Testis (tissue), 3 donors: ENCODE data around the gene PKN3. TPM values are rescaled to one million over a fixed set of nuclear protein-coding genes. Genes with fewer than 3 reads are reported as not detected.

ENCODE experiments used
- DNase-seq: peaks from one replicate; pipeline ENCODE4 v3.0.0-alpha.2; 2019
- H3K27ac ChIP-seq, 2 donors: fragments of 200-600 bp; sonication (generic); one replicate each; pipeline ENCODE4 v1.5.1; 2019
- H3K27me3 ChIP-seq: fragments of 200-600 bp; sonication (generic); one replicate; pipeline ENCODE4 v1.5.1; 2019
- H3K36me3 ChIP-seq: fragments of 200-600 bp; sonication (generic); one replicate; pipeline ENCODE4 v1.5.1; 2017; ENCODE audit warnings: low read depth; ENCODE audit errors: missing control alignments
- H3K4me1 ChIP-seq: fragments of 200-600 bp; sonication (generic); one replicate; pipeline ENCODE4 v1.5.1; 2019
- H3K4me3 ChIP-seq, 2 donors: fragments of 200-600 bp; sonication (generic); one replicate each; pipeline ENCODE4 v1.5.1; 2017 to 2019
- H3K9me3 ChIP-seq: fragments of 200-600 bp; sonication (generic); one replicate; pipeline ENCODE4 v1.5.1; 2017
- POLR2A ChIP-seq: fragments of 450-650 bp; IDR thresholded peaks from one replicate; pipeline ENCODE4 v1.6.1; 2017; ENCODE audit warnings: antibody characterized with exemption, mild to moderate bottlenecking, moderate library complexity
- WGBS, 2 donors: methylation state at CpG; one replicate each; pipeline ENCODE4 v1.1.5; 2018; 5-methylcytosine and 5-hydroxymethylcytosine counted together
- intact Hi-C: fragments of 100-400 bp; cut with DNase I; formaldehyde crosslinking; loops from one replicate; pipeline ENCODE4 v1.15.1; 2023; ENCODE audit warnings: low total_unique reads
- polyA plus RNA-seq: library from polyadenylated mRNA; stranded (reverse); fragments of 350-450 nt; fragmentation: Illumina TruSeq; extraction: RNeasy Lipid Tissue Mini Kit (QIAGEN cat#74804); gene quantifications from one replicate; pipeline ENCODE4 v1.2.3, GENCODE V29; 2014; ENCODE audit warnings: low read depth, low replicate concordance; ENCODE audit not compliant: insufficient read depth
- total RNA-seq, 2 donors: library from RNA; depleted of rRNA; stranded (reverse); fragments of >200 nt; gene quantifications; one replicate each; pipeline ENCODE4 v1.2.3, GENCODE V29; 2016
- TF ChIP-seq, protein P1 (sequence below), 3 experiments: fragments of 450-650 bp in 2 of 3; fragments of 200-600 bp in 1 of 3; sonication (generic) in 1 of 3; IDR thresholded peaks; one replicate each; pipeline ENCODE4 v1.5.1; 2016 to 2019; ENCODE audit warnings: antibody characterized with exemption in 3 of 3, mild to moderate bottlenecking in 2 of 3, moderate library complexity in 1 of 3

Gene PKN3
- total and polyA plus RNA-seq, 3 donors from 2014 or later: 3.6 to 7.2 (median 4.2) TPM

DNA sequence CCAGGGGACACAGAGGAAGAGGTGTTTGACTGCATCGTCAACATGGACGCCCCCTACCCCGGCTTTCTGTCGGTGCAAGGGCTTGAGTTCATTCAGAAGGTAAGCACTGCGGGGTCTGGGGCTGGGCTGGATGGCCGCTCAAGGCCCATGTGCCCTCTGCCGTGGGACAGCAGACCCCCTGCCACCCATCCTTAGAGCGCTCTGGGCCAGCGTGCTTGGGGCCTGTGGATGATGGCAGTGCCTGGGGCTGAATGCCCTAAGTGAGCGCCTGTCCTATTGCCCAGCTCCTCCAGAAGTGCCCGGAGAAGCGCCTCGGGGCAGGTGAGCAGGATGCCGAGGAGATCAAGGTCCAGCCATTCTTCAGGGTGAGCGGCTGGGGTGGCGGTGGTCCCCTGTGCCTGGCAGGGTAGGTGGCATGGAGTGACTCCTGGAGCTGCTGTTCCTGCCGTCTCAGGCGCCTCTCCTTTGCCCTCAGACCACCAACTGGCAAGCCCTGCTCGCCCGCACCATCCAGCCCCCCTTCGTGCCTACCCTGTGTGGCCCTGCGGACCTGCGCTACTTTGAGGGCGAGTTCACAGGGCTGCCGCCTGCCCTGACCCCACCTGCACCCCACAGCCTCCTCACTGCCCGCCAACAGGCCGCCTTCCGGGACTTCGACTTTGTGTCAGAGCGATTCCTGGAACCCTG is 17.8 kb downstream of the PKN3 start:
- no peak for TF ChIP-seq POLR2A
- TF ChIP-seq, protein P1, sequence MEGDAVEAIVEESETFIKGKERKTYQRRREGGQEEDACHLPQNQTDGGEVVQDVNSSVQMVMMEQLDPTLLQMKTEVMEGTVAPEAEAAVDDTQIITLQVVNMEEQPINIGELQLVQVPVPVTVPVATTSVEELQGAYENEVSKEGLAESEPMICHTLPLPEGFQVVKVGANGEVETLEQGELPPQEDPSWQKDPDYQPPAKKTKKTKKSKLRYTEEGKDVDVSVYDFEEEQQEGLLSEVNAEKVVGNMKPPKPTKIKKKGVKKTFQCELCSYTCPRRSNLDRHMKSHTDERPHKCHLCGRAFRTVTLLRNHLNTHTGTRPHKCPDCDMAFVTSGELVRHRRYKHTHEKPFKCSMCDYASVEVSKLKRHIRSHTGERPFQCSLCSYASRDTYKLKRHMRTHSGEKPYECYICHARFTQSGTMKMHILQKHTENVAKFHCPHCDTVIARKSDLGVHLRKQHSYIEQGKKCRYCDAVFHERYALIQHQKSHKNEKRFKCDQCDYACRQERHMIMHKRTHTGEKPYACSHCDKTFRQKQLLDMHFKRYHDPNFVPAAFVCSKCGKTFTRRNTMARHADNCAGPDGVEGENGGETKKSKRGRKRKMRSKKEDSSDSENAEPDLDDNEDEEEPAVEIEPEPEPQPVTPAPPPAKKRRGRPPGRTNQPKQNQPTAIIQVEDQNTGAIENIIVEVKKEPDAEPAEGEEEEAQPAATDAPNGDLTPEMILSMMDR (IDR thresholded peaks at IDR 0.05): no peak
- 89 to 96% methylated on average over 14 to 30 of the region's 30 CpGs for WGBS, 2 donors
- H3K36me3 ChIP-seq: no peaks in the 10 kb centered on the region
- intact Hi-C loops: no loop called here
- H3K27me3 ChIP-seq: no peaks in the 10 kb centered on the region
- peaks cover 7% of the 10 kb centered on the region for H3K4me1 ChIP-seq
- DNase-seq: no peak
- no peak overlapping the region for H3K27ac ChIP-seq
- no peak overlapping the region for H3K4me3 ChIP-seq
- H3K9me3 ChIP-seq: no peaks in the 10 kb centered on the region

DNA sequence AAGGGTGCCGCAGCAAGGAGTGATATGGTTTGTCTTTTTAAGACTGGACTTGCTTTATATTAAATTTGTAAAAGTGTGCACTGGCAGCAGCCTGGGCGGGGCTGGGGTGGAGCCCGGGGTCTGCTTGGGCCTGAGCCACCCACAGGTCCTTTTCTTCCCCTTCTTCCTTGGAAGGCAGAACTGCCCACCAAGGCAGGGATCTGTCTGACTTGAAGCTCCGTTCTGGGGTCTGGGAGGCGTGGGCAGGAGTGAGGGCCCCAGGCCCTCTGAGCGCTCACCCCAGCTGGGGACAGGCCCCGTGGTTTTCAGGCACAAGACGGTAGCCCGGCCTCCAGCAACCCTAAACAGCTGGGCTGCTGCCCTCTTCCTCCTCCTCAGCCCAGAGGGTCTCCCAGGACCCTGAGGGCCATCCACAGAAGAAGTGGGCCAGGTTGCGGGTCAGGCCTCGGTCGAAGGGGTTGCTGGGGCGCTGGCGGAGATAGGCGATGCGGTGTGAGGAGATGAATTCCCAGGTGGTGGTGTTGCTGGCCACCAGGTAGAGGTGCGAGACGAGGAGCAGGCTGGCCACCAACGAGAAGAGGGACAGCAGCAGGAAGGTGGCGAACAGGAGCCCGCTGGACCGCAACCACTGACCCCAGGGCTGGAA is 18.7 kb downstream of the PKN3 start:
- 89 to 92% methylated on average over 19 to 22 of the region's 22 CpGs for WGBS, 2 donors
- H3K27me3 ChIP-seq: no peaks in the 10 kb centered on the region
- H3K9me3 ChIP-seq: no peaks in the 10 kb centered on the region
- no peaks in the 10 kb centered on the region for H3K36me3 ChIP-seq
- no peak for DNase-seq
- TF ChIP-seq, protein P1 (IDR thresholded peaks at IDR 0.05): no peak
- TF ChIP-seq POLR2A: no peak
- H3K27ac ChIP-seq: no peak overlapping the region
- no peak overlapping the region for H3K4me3 ChIP-seq
- peaks cover 8% of the 10 kb centered on the region for H3K4me1 ChIP-seq
- intact Hi-C loops: no loop called here

DNA sequence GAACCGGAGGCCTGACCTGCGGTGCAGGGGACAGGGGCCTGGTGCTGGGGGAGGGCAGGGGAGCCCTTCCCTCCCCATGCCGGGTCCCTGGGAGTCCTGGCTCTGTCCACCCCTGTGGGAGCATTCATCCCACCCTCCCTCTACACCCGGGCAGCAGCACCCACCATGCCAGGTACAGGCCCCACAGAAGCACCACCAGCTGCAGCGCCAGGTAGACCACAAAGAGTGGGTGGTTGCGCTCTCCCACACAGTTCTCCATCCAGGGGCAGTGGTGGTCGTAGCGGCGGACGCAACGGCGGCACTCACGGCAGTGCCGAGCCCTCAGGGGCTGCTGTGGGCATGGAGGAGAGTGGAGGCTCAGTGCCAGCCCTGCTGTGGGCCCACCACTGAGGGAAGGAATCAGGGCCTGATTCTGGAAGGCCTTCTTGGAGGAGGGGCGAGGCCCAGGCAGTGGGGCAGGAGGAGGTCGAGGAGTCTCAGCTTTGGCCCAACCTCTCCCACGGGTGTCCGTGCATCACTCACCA is 19.2 kb downstream of the PKN3 start:
- no peaks in the 10 kb centered on the region for H3K27me3 ChIP-seq
- no peaks in the 10 kb centered on the region for H3K9me3 ChIP-seq
- no peak overlapping the region for H3K4me3 ChIP-seq
- H3K4me1 ChIP-seq: peaks cover 8% of the 10 kb centered on the region
- no peak for TF ChIP-seq POLR2A
- no peaks in the 10 kb centered on the region for H3K36me3 ChIP-seq
- intact Hi-C loops: no loop called here
- no peak for DNase-seq
- no peak overlapping the region for H3K27ac ChIP-seq
- WGBS, 2 donors: 88 to 92% methylated on average over 5 to 18 of the region's 18 CpGs

DNA sequence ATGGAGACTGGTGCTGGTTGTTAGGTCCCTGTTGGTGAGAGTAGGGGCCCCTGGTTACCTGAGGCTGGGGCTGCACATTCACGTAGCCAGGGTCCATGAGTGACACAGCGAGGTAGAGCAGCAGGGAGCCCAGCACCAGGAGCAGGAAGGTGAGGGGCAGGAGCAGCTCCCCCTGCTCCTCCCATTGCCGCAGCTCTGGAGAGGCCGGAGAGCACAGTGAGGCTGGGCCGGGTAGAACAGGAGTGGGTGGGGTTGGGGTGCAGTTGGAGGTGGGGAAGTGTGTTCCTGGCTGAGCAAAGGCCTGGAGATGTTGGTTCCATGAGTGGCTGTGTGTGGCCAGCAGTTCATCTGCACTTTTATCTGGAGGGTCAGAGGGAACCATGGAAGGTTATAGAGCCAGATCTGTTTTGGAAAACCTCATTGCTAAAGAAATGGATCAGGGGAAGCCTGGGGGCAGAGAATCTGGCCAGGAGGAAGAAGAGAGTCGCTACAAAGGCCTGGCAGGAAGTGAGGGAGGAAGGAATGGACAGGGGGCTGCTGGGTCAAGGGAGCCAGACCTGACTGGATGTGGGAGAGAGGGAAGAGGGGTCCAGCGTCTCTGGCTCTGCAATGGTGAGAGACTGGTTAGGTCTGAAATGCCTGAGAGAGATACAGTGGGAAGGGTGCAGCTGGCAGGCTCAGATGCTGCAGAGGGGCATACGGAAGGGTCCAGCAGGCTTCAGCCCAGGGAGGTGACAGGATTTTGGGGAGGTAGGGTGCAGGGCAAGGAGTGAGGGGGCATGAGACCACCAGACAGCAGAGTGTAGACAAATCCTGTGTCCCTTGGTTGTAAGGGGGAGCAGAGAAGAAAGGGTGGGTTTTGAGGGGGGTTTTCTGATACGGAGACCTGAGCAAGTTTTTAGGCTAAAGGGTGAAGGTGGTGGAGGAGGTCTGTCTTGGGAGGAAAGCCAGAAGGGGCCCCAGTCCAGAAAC is 20.4 kb downstream of the PKN3 start:
- Histone ChIP-seq H3K27me3 (no peaks in the 10 kb centered on the region), H3K4me3 (no peak overlapping the region), H3K27ac (no peak overlapping the region), H3K36me3 (no peaks in the 10 kb centered on the region), H3K9me3 (no peaks in the 10 kb centered on the region), H3K4me1 (peaks cover 8% of the 10 kb centered on the region)
- WGBS, 2 donors: 60 to 64% methylated on average over 9 of the region's 9 CpGs
- intact Hi-C loops: no loop called here
- DNase-seq: no peak
- TF ChIP-seq, protein P1 (IDR thresholded peaks at IDR 0.05): no peak
- no peak for TF ChIP-seq POLR2A
